Left ventricle myocardium inferior (tissue), 1 donor: ENCODE results near the gene TMEM255A. TPM values are rescaled to one million over a fixed set of nuclear protein-coding genes. Genes with fewer than 3 reads are reported as not detected.

Experiments
- DNase-seq: peaks from one replicate; pipeline ENCODE4 v3.0.0-alpha.2; 2020
- H3K27ac ChIP-seq: fragments of 200-600 bp; replicated peaks from 2 replicates; pipeline ENCODE4 v1.8.0; 2021
- H3K27me3 ChIP-seq: fragments of 200-600 bp; 2 replicates; pipeline ENCODE4 v1.8.0; 2021; ENCODE audit warnings: low read depth
- H3K36me3 ChIP-seq: fragments of 200-600 bp; 2 replicates; pipeline ENCODE4 v1.8.0; 2021
- H3K4me1 ChIP-seq: fragments of 200-600 bp; 2 replicates; pipeline ENCODE4 v1.8.0; 2021
- H3K4me3 ChIP-seq: fragments of 200-600 bp; 2 replicates; pipeline ENCODE4 v1.8.0; 2021; ENCODE audit warnings: mild to moderate bottlenecking, moderate library complexity
- H3K9me3 ChIP-seq: fragments of 200-600 bp; replicated peaks from 2 replicates; pipeline ENCODE4 v1.8.0; 2021
- CTCF ChIP-seq: fragments of 200-600 bp; IDR thresholded peaks from 2 replicates; pipeline ENCODE4 v1.8.0; 2021; ENCODE audit warnings: antibody characterized with exemption, mild to moderate bottlenecking, borderline replicate concordance
- intact Hi-C: fragments of 100-400 bp; cut with micrococcal nuclease; formaldehyde crosslinking; loops from one replicate; pipeline ENCODE4 v1.11.0; 2022
- total RNA-seq: library from RNA; stranded (reverse); fragmentation: NEBNext Ultra II Directional; extraction: Animal tissue kit (Norgen Biotek cat#: 25700); gene quantifications from one replicate; pipeline ENCODE4 v1.2.1, GENCODE V29; 2021
- donor health status: DM: no; HTN: yes; CAD: no; lungs with severe emphysema.

TMEM255A gene
- total RNA-seq, 1 donor from 2014 or later: 0.38 TPM

- Histone ChIP-seq H3K9me3 (no peaks in the 10 kb centered on the region), H3K4me3 (peak overlapping the region; percentile 80), H3K27ac (peak overlapping the region; percentile 93), H3K4me1 (peaks cover 12% of the 10 kb centered on the region), H3K27me3 (no peaks in the 10 kb centered on the region), H3K36me3 (no peaks in the 10 kb centered on the region)
- intact Hi-C loops: no loop called here
- no peak for TF ChIP-seq CTCF
- DNase-seq: peak; percentile 69
These were observed 66.3 kb downstream of the TMEM255A start for GRCh38 chrX:120244735-120245498.

- peak overlapping the region; percentile 93 for H3K27ac ChIP-seq
- no peaks in the 10 kb centered on the region for H3K36me3 ChIP-seq
- intact Hi-C loops: no loop called here
- H3K9me3 ChIP-seq: no peaks in the 10 kb centered on the region
- H3K4me1 ChIP-seq: peaks cover 11% of the 10 kb centered on the region
- no peak for TF ChIP-seq CTCF
- peak overlapping the region; percentile 80 for H3K4me3 ChIP-seq
- H3K27me3 ChIP-seq: no peaks in the 10 kb centered on the region
- no peak for DNase-seq
These were observed 66.9 kb downstream of the TMEM255A start for GRCh38 chrX:120244395-120244734.

DNA sequence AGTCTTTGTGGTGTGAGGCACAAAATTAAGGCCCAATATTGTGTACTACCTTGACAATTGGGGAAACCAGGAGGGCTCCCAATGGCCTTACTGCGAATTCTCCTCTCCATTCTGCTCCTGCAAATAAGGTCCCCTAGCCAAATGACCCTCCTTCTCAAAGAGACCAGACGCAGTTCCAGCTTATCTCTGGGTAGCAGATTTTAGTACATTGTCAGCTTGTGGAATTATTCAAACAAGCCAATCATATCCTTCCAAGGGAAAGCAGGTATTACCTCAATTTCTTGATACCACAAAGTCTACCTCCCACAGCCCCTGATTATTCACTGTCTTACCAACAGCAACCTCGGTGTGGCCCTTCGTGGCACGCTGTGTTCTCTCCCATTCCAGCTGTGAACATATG, 68.4 kb downstream of the TMEM255A start:
- no peak for TF ChIP-seq CTCF
- Histone ChIP-seq H3K4me3 (no peak overlapping the region), H3K36me3 (no peaks in the 10 kb centered on the region), H3K4me1 (peaks cover 11% of the 10 kb centered on the region), H3K27me3 (no peaks in the 10 kb centered on the region), H3K27ac (no peak overlapping the region), H3K9me3 (no peaks in the 10 kb centered on the region)
- no peak for DNase-seq
- intact Hi-C loops: no loop called here

GRCh38 chrX:120238933-120239332, 72.3 kb downstream of the TMEM255A start:
- peaks cover 6% of the 10 kb centered on the region for H3K4me1 ChIP-seq
- intact Hi-C loops: no loop called here
- no peak for TF ChIP-seq CTCF
- no peaks in the 10 kb centered on the region for H3K9me3 ChIP-seq
- no peak overlapping the region for H3K4me3 ChIP-seq
- no peaks in the 10 kb centered on the region for H3K27me3 ChIP-seq
- DNase-seq: no peak
- no peaks in the 10 kb centered on the region for H3K36me3 ChIP-seq
- no peak overlapping the region for H3K27ac ChIP-seq

DNA sequence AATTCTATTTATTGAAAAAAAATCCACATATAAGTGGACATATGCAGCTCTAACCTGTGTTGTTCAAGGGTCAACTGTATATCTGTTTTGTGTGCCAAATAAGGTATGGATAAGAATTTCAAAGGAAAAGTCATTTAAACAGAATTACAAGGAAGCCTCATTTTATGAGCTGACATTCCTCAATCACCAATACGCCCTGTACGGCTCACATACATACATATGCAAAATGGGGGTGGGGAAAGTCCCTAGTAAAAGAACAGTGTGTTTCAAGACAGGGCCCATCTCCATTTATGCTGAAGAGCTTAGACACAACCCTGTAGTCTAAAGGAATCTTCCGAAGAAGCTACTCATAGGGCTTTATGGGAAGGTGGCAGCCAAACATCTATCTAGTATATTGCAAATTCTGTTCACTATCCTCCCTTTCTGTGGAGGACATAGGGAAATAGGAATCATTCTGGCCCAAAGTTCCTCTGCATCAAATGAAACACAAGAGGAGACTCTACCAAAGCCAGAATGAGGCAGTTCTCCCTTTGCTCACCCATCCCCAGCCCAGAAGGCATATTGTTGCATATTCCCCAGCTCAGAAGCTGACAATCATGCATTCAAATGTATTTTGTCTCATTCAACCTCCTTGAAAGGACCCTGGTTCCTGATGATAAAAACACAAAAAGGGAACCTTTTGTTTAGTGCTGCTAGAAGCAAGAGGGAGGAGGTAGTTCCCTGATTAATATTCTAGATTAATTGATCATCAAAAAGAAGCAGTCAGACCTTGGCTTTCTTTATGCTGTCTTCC, 74.4 kb downstream of the TMEM255A start:
- no peak for DNase-seq
- no peaks in the 10 kb centered on the region for H3K36me3 ChIP-seq
- H3K27me3 ChIP-seq: no peaks in the 10 kb centered on the region
- H3K9me3 ChIP-seq: no peaks in the 10 kb centered on the region
- H3K27ac ChIP-seq: no peak overlapping the region
- no peak overlapping the region for H3K4me3 ChIP-seq
- no peak for TF ChIP-seq CTCF
- intact Hi-C loops: no loop called here
- no peaks in the 10 kb centered on the region for H3K4me1 ChIP-seq
